ENCODE data around the gene OR5AN1. TPM values are rescaled to one million over a fixed set of nuclear protein-coding genes. Genes with fewer than 3 reads are reported as not detected.

The OR5AN1 gene
- total RNA-seq, 1 experiment from 2014 or later, result not detected

- TF ChIP-seq EZH2 (IDR thresholded peaks at IDR 0.05), result no peak
- no peak for TF ChIP-seq POLR2A (IDR thresholded peaks at IDR 0.05; ENCODE audit: borderline replicate concordance, extremely low read depth, insufficient read depth, insufficient read length)
- TF ChIP-seq EZH2phosphoT487 (IDR thresholded peaks at IDR 0.05; ENCODE audit: borderline replicate concordance), result no peak
- no peak for TF ChIP-seq POLR2AphosphoS5 (IDR thresholded peaks at IDR 0.05; ENCODE audit: low read depth, low read length)
- no peak for TF ChIP-seq RAD21 (IDR thresholded peaks at IDR 0.05; ENCODE audit: low read depth)
- TF ChIP-seq SIN3A (IDR thresholded peaks at IDR 0.05; ENCODE audit: low read depth), result no peak
- TF ChIP-seq ZBTB33 (IDR thresholded peaks at IDR 0.05; ENCODE audit: extremely low read depth, insufficient replicate concordance, low read length), result no peak
- no peak for TF ChIP-seq CTCF (IDR thresholded peaks at IDR 0.05 in 2 of 3, conservative IDR thresholded peaks at IDR 0.05 in 1 of 3; ENCODE audit: borderline replicate concordance in 1 of 3, insufficient read depth in 1 of 3, low read depth in 2 of 3, low read length in 2 of 3)
- TF ChIP-seq EGR1 (IDR thresholded peaks at IDR 0.05; ENCODE audit: low read depth), result no peak
Measured at GRCh38 chr11:59355226-59355625, 3.5 kb upstream of the OR5AN1 start (continued).

GRCh38 chr11:59356561-59356960, 2.1 kb upstream of the OR5AN1 start:
- Histone ChIP-seq H3K36me3 (ENCODE audit: control insufficient read depth in 1 of 2, insufficient read depth in 2 of 2, low read length in 2 of 2) (no peaks in the 10 kb centered on the region), H4K20me1 (ENCODE audit: insufficient read depth) (no peaks in the 10 kb centered on the region), H3K79me2 (ENCODE audit: insufficient read depth, low read length) (no peaks in the 10 kb centered on the region), H3K27ac (ENCODE audit: low read depth, low read length) (no peak overlapping the region), H3K27me3 (ENCODE audit: insufficient read depth, low read length) (no peaks in the 10 kb centered on the region), H3K9me2 (ENCODE audit: insufficient read depth) (no peaks in the 10 kb centered on the region), H3K4me3 (replicated peaks in 1 of 2; ENCODE audit: low read depth in 1 of 2, low read length in 2 of 2) (no peak overlapping the region), H3K4me1 (ENCODE audit: control insufficient read depth in 1 of 2, insufficient read depth in 2 of 2, low read length in 2 of 2) (no peaks in the 10 kb centered on the region), H2AFZ (ENCODE audit: low read depth, low read length, poor library complexity, severe bottlenecking) (no peak overlapping the region), H3K9me3 (ENCODE audit: control insufficient read depth in 1 of 2, insufficient read depth in 1 of 2, low read depth in 1 of 2, low read length in 2 of 2) (no peaks in the 10 kb centered on the region), H3K9ac (ENCODE audit: low read length) (no peak overlapping the region), H3K4me2 (ENCODE audit: low read length) (no peak overlapping the region)
- ChIA-PET CTCF (no interaction called here), POLR2A (no interaction called here), RAD21 (ENCODE audit: low non-redundant PET in 1 of 2, low total read pairs in 2 of 2, uncharacterized antibody in 2 of 2, unreplicated experiment in 2 of 2) (no interaction called here)
- ATAC-seq (no peak), DNase-seq (ENCODE audit: low read depth, low spot score) (no peak)
- no TSS peak for BruUV-seq (replicated peaks)
- intact Hi-C loops (cut with micrococcal nuclease), result no loop called here
- TF ChIP-seq MAX (IDR thresholded peaks at IDR 0.05) (no peak), POLR2AphosphoS5 (IDR thresholded peaks at IDR 0.05; ENCODE audit: low read depth, low read length) (no peak), CBX3 (IDR thresholded peaks at IDR 0.05; ENCODE audit: low read depth) (no peak), SIN3A (IDR thresholded peaks at IDR 0.05; ENCODE audit: low read depth) (no peak), ELF1 (IDR thresholded peaks at IDR 0.05; ENCODE audit: borderline replicate concordance, low read depth) (no peak), TCF7L2 (IDR thresholded peaks at IDR 0.05; ENCODE audit: borderline replicate concordance, extremely low read depth, insufficient read depth, insufficient read length) (no peak)
